ENCODE data around the gene CALHM2.

DNA sequence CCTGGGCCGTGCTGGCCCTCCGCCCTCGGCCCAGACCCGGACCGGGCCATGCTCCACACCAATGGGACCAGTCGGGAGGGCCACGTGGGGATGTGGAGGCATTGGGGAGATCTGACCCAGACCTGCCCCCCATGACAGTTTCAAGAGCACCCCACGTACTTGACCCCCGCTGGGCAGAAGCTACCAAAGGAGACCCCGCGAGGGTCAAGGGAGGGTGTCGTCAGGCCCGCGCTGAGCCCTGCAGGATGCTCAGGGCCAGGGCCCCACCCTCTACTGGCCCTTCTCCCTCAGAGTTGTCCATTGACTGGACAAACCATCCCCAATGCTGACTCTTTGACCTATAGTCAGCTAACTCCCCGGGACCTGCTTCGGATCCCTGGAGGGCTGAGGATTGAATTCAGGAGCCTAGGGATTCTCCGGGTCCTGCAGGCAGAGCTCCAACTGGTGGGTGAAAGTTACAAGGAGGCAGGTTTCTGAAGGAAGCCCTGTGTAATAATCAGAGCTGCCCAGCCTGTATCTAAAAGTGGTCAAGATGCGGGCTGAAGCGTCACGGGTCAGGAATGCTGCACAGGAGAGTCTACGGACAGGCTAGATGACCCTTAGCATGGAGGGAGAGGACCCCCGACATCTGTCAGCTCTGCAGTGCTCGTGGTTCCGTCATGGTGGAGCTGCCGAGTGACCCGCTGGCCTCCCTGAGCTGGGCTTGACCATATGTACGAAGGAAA is 498 bp upstream of the CALHM2 start:
- TF ChIP-seq, protein P1, sequence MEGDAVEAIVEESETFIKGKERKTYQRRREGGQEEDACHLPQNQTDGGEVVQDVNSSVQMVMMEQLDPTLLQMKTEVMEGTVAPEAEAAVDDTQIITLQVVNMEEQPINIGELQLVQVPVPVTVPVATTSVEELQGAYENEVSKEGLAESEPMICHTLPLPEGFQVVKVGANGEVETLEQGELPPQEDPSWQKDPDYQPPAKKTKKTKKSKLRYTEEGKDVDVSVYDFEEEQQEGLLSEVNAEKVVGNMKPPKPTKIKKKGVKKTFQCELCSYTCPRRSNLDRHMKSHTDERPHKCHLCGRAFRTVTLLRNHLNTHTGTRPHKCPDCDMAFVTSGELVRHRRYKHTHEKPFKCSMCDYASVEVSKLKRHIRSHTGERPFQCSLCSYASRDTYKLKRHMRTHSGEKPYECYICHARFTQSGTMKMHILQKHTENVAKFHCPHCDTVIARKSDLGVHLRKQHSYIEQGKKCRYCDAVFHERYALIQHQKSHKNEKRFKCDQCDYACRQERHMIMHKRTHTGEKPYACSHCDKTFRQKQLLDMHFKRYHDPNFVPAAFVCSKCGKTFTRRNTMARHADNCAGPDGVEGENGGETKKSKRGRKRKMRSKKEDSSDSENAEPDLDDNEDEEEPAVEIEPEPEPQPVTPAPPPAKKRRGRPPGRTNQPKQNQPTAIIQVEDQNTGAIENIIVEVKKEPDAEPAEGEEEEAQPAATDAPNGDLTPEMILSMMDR (IDR thresholded peaks at IDR 0.05) = no peak
- no peak for TF ChIP-seq EP300 (IDR thresholded peaks at IDR 0.05)
